Measurements from ENCODE around the gene DPH1.

DPH1 gene

DNA sequence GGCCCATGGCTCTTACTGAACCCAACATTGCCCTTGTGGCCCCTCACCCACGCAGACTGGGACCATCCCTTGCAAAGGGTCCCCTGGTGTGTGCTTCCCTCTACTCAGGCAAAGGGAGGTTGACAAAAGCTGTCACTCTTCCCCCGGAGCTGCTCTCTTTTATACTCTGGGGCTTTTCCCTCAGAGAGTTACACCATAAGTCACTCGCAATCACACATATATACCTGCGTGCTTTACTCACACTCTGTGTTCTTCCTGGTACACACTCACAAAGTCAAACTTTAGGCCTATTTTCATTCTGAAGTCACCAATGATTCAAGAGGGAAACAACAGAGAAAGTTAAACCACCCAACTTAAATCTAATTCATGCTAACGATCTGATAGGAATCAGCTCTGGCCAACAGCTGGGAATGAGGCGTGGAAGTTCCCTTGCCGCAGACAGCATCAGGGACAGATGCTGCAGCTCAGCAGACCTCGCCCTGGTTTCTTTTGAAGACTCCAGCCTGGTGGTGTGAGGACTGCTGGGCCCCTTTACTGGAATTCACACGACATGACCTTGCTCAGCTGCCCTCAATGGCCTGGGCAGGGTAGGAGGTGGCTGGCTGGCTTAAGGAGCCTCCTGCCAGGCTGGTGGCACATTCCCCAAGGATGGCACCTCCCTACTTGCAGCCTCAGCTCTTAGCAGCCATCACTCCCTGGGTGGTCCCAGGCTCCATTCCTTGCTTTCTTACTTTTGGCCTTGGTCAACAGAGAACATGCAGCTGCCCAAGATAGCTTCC is 52.2 kb downstream of the DPH1 start:
- Histone ChIP-seq H3K4me3 (ENCODE audit: insufficient read depth, low read depth, low read length, poor library complexity, severe bottlenecking) (no peak overlapping the region), H3K27me3 (replicated peaks; ENCODE audit: control insufficient read depth, insufficient read depth, low read length, poor library complexity, severe bottlenecking) (no peaks in the 10 kb centered on the region), H3K27ac (ENCODE audit: insufficient read depth, low read length, poor library complexity, severe bottlenecking) (no peak overlapping the region), H3K9me3 (ENCODE audit: control insufficient read depth, low read length) (no peaks in the 10 kb centered on the region), H3K4me1 (ENCODE audit: control insufficient read depth, insufficient read depth, low read length, poor library complexity, severe bottlenecking) (peaks cover 2% of the 10 kb centered on the region), H3K36me3 (ENCODE audit: control insufficient read depth, insufficient read depth, low read length) (peaks cover 51% of the 10 kb centered on the region)
- no peak for DNase-seq

DNA sequence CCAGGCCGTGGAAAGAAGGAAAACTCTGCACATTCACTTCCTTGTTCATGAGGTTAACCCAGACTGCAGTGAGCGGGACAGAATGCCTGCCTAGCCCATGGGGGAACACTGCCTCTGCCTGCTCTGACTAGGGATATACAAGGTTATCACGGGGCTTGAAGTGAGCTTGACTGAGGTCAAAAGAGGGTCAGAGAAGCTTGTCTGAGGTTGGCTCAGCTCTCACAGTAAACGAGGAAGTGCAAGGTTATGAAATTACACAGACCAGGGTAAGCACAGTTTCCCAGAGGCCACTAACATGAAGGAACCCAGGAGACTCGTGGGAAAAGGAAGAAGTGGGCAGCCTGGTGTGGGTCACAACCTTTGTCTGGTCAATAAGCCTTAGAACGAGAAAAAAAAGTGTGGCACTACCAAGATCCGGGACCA is 53.7 kb downstream of the DPH1 start:
- Histone ChIP-seq H3K27ac (ENCODE audit: insufficient read depth, low read length, poor library complexity, severe bottlenecking) (no peak overlapping the region), H3K4me3 (ENCODE audit: insufficient read depth, low read depth, low read length, poor library complexity, severe bottlenecking) (no peak overlapping the region)

DNA sequence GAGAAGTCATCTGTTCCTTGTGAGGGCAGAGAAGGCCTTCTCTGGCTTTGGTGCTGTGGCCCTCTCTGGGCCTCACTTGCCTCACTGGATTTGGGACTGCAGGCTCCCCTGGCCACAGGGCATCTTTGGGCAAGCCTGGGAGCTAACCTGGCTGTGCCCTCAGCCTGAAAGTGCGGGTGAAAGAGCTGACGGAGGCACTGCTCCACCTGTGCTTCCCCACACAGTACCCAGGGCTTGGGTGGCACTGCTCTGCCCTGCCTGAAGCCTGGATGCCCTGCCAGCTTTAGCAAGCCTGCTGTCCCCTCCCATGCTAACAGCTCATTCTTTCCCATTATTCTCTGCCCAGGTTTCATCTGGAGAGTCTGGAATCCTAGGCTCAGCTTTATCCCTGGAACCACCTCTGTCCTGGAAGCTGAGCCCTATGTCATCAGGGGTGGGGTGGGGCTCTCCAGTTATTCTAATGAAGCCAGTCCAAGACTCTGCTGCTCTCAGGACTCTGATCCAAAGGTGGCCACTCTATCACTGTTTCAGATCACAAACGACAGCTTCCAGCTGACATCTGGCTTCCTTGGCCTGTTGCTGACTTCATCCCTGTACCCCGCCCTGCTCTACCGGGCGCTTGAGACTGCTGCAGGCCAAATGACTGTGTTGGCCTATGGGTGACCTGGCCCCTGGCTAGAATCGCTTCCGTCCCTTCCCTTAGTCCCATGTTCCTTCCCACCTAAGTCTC is 54.2 kb downstream of the DPH1 start:
- Histone ChIP-seq H3K27ac (ENCODE audit: insufficient read depth, low read length, poor library complexity, severe bottlenecking) (no peak overlapping the region), H3K4me1 (ENCODE audit: control insufficient read depth, insufficient read depth, low read length, poor library complexity, severe bottlenecking) (peaks cover 22% of the 10 kb centered on the region), H3K36me3 (ENCODE audit: control insufficient read depth, insufficient read depth, low read length) (peaks cover 44% of the 10 kb centered on the region), H3K27me3 (replicated peaks; ENCODE audit: control insufficient read depth, insufficient read depth, low read length, poor library complexity, severe bottlenecking) (no peaks in the 10 kb centered on the region), H3K4me3 (ENCODE audit: insufficient read depth, low read depth, low read length, poor library complexity, severe bottlenecking) (no peak overlapping the region), H3K9me3 (ENCODE audit: control insufficient read depth, low read length) (no peaks in the 10 kb centered on the region)
- DNase-seq = no peak

More for the DNA sequence above, 53.7 kb downstream of the DPH1 start:
- peaks cover 44% of the 10 kb centered on the region for H3K36me3 ChIP-seq (ENCODE audit: control insufficient read depth, insufficient read depth, low read length)
- no peaks in the 10 kb centered on the region for H3K9me3 ChIP-seq (ENCODE audit: control insufficient read depth, low read length)
- peaks cover 17% of the 10 kb centered on the region for H3K4me1 ChIP-seq (ENCODE audit: control insufficient read depth, insufficient read depth, low read length, poor library complexity, severe bottlenecking)
- H3K27me3 ChIP-seq (replicated peaks; ENCODE audit: control insufficient read depth, insufficient read depth, low read length, poor library complexity, severe bottlenecking) = no peaks in the 10 kb centered on the region
- DNase-seq = no peak

DNA sequence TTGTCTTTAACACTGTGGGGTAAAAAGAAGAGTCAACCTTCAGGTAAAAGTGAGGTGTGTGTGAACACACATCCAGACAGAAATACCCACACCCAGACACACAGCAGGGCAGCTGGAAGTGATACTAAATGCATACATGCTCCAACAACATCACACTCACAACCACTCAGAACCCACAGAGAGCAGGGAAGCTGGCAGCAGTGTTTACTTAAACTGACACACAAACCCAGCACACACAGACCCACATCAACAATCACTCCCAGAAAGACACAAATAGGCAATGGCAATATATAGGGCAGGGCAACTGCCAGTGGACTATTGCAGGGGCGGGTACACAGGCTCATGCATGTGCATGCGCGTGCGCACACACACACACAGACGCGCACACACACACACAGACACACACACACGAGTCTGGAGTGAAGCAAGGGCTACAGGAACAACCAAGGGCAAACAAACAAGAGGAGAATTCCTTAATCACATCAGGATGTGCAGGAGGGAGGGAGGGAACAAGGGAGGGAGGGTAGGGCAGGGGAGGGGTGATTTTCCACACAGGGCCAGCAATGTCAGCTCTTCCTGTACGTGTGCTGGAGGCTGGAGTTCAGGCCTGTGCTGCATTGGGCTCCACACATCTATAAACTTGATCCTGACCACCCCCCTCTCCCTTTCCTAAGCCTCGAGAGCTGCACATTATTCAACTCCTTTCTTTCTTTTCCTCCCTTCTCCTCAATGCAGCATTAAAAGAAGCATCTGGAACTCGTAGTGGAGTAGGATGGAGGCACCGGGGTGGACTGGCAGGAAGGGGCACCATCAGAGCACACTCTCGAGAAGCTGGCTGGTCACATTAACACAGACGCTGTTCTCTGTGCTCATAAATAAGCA is 55.1 kb downstream of the DPH1 start:
- Histone ChIP-seq H3K4me1 (ENCODE audit: control insufficient read depth, insufficient read depth, low read length, poor library complexity, severe bottlenecking) (peaks cover 23% of the 10 kb centered on the region), H3K27ac (ENCODE audit: insufficient read depth, low read length, poor library complexity, severe bottlenecking) (no peak overlapping the region), H3K4me3 (ENCODE audit: insufficient read depth, low read depth, low read length, poor library complexity, severe bottlenecking) (no peak overlapping the region), H3K27me3 (replicated peaks; ENCODE audit: control insufficient read depth, insufficient read depth, low read length, poor library complexity, severe bottlenecking) (no peaks in the 10 kb centered on the region), H3K9me3 (ENCODE audit: control insufficient read depth, low read length) (no peaks in the 10 kb centered on the region), H3K36me3 (ENCODE audit: control insufficient read depth, insufficient read depth, low read length) (peaks cover 44% of the 10 kb centered on the region)
- DNase-seq = no peak

DNA sequence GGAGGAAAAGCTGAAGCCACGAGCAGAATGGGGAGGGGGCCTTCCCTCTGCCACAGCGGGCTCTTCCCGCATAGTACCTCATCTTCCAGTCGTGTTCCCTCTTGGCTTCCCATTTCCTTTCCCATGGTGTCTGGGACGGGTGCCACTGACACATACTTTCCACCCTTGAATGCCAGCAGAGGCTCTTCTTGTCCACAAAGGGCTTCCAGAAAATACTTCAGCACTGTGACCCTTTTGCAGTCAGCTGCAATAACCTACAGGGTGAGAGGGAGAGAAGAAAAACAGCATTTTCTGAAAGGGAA is 55.6 kb downstream of the DPH1 start:
- Histone ChIP-seq H3K36me3 (ENCODE audit: control insufficient read depth, insufficient read depth, low read length) (peaks cover 39% of the 10 kb centered on the region), H3K4me1 (ENCODE audit: control insufficient read depth, insufficient read depth, low read length, poor library complexity, severe bottlenecking) (peaks cover 29% of the 10 kb centered on the region), H3K27ac (ENCODE audit: insufficient read depth, low read length, poor library complexity, severe bottlenecking) (no peak overlapping the region), H3K4me3 (ENCODE audit: insufficient read depth, low read depth, low read length, poor library complexity, severe bottlenecking) (no peak overlapping the region), H3K27me3 (replicated peaks; ENCODE audit: control insufficient read depth, insufficient read depth, low read length, poor library complexity, severe bottlenecking) (no peaks in the 10 kb centered on the region), H3K9me3 (ENCODE audit: control insufficient read depth, low read length) (no peaks in the 10 kb centered on the region)
- DNase-seq = no peak

DNA sequence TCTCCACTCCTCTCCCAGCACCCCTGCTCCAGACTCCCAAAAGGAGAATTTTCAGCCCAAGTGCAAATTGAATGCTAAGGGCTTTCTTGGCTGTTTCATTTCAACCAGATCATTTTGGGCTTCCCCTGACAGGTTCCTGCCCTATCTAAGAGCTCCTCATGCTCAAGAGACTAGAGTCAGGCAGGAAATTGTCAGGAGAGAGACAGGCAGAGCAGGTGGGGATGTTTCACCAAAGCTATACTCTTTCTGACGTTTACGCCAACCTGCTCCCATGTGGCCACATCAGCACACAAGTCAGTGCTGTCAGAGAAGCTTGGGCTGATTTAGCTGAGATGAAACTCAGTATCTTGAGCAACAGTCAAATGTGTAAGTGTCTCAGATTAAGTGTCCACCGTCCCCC is 56.4 kb downstream of the DPH1 start:
- peaks cover 29% of the 10 kb centered on the region for H3K4me1 ChIP-seq (ENCODE audit: control insufficient read depth, insufficient read depth, low read length, poor library complexity, severe bottlenecking)
- no peak overlapping the region for H3K27ac ChIP-seq (ENCODE audit: insufficient read depth, low read length, poor library complexity, severe bottlenecking)
- H3K9me3 ChIP-seq (ENCODE audit: control insufficient read depth, low read length) = no peaks in the 10 kb centered on the region
- DNase-seq = no peak
- H3K27me3 ChIP-seq (replicated peaks; ENCODE audit: control insufficient read depth, insufficient read depth, low read length, poor library complexity, severe bottlenecking) = no peaks in the 10 kb centered on the region
- H3K4me3 ChIP-seq (ENCODE audit: insufficient read depth, low read depth, low read length, poor library complexity, severe bottlenecking) = no peak overlapping the region
- H3K36me3 ChIP-seq (ENCODE audit: control insufficient read depth, insufficient read depth, low read length) = peaks cover 33% of the 10 kb centered on the region

DNA sequence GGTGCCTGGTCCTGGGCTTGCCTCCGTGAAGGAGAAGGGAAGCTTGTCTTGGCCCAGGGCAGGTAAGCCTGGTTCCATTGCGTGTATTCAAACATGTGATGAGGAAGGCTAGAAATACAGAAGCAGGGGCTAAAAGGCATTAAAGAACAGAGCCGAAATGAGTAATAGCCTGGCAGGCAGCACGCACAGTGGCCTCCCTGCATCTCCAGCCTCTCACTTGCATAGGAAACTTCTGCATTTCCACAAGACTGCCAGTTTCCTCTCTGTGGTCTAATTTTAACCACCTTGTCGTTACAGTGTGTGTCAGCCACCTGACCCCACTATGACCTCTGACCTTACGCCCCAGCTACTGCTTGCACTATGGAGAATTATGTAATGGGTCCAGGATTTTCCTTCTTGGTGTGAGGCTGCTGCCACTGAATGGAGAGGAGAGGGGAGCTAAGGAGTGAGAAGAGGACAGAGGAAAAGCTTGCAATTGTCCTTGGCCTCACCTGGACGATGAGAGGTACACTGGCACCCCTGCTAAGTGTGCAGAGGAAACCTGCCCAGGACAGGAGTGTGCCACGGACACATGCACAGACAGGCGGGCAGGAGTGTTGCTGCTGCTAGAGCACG is 57.8 kb downstream of the DPH1 start:
- Histone ChIP-seq H3K9me3 (ENCODE audit: control insufficient read depth, low read length) (no peaks in the 10 kb centered on the region), H3K36me3 (ENCODE audit: control insufficient read depth, insufficient read depth, low read length) (peaks cover 20% of the 10 kb centered on the region), H3K4me3 (ENCODE audit: insufficient read depth, low read depth, low read length, poor library complexity, severe bottlenecking) (no peak overlapping the region), H3K27me3 (replicated peaks; ENCODE audit: control insufficient read depth, insufficient read depth, low read length, poor library complexity, severe bottlenecking) (no peaks in the 10 kb centered on the region), H3K4me1 (ENCODE audit: control insufficient read depth, insufficient read depth, low read length, poor library complexity, severe bottlenecking) (peaks cover 29% of the 10 kb centered on the region), H3K27ac (ENCODE audit: insufficient read depth, low read length, poor library complexity, severe bottlenecking) (no peak overlapping the region)
- peak; percentile 16 to 21 (median 19) for DNase-seq

DNA sequence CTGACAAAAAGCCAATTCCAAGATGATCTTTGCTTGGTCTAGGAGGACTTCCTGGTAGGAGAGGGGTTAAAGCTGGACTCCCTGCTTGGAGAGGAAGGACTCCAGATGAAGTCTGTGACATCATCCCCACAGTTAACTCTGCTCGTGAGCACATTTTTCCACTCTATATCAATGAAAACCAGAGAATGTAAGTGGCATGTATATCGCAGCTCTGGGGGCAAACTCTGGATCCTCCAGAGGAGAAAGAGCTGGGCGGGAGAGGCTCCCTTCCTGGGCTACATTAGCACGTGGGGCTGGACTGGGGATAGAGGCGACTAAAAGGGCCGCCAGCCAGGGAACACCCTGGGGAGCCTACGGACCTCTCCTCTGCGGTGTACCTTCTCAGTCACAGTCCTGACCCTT is 59.1 kb downstream of the DPH1 start:
- Histone ChIP-seq H3K27me3 (replicated peaks; ENCODE audit: control insufficient read depth, insufficient read depth, low read length, poor library complexity, severe bottlenecking) (no peaks in the 10 kb centered on the region), H3K9me3 (ENCODE audit: control insufficient read depth, low read length) (no peaks in the 10 kb centered on the region), H3K4me3 (ENCODE audit: insufficient read depth, low read depth, low read length, poor library complexity, severe bottlenecking) (peak overlapping the region; percentile 66), H3K36me3 (ENCODE audit: control insufficient read depth, insufficient read depth, low read length) (peaks cover 10% of the 10 kb centered on the region), H3K4me1 (ENCODE audit: control insufficient read depth, insufficient read depth, low read length, poor library complexity, severe bottlenecking) (peaks cover 29% of the 10 kb centered on the region), H3K27ac (ENCODE audit: insufficient read depth, low read length, poor library complexity, severe bottlenecking) (peak overlapping the region; percentile 75)
- no peak for DNase-seq

DNA sequence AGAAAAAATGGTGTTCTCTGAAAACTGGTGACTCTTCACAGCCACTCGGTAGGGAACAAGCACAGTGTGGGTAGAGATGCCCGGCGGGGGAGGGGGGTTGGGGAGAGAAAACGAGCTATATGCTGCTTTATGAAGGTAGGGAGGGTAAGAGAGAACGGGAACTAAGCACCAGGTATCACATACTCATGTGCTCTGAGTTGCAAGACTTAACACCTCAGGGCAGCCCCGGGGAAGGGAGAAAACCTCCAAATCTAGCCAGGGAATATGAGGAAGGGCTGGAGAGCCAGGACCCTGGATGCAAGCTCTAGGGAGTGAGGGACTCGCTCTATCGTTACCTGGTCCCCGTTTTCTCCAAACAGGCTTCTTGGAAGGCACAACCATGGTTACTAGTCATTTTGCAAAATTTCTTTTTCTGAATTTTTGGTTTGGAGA is 60.3 kb downstream of the DPH1 start:
- H3K9me3 ChIP-seq (ENCODE audit: control insufficient read depth, low read length) = no peaks in the 10 kb centered on the region
- H3K27ac ChIP-seq (ENCODE audit: insufficient read depth, low read length, poor library complexity, severe bottlenecking) = peak overlapping the region; percentile 75
- H3K36me3 ChIP-seq (ENCODE audit: control insufficient read depth, insufficient read depth, low read length) = peaks cover 9% of the 10 kb centered on the region
- peak overlapping the region; percentile 66 for H3K4me3 ChIP-seq (ENCODE audit: insufficient read depth, low read depth, low read length, poor library complexity, severe bottlenecking)
- no peaks in the 10 kb centered on the region for H3K27me3 ChIP-seq (replicated peaks; ENCODE audit: control insufficient read depth, insufficient read depth, low read length, poor library complexity, severe bottlenecking)
- peaks cover 29% of the 10 kb centered on the region for H3K4me1 ChIP-seq (ENCODE audit: control insufficient read depth, insufficient read depth, low read length, poor library complexity, severe bottlenecking)
- no peak for DNase-seq
